ENCODE results near the gene IGSF23.
A peak's percentile ranks its signal among the peaks of the same experiment; 100 is the strongest.
"Not testable (repeated sequence)": the region's sequence is repeated elsewhere in the genome, so short reads cannot be mapped to it uniquely, and the experiment has no call there.

The IGSF23 gene

GRCh38 chr19:44587963-44588770 is 25.2 kb upstream of the IGSF23 start:
- peak in 1 of 3 donors; percentile 38 for DNase-seq (ENCODE audit: low read depth in 2 of 3, low spot score in 1 of 3)

GRCh38 chr19:44588771-44589112 is 24.6 kb upstream of the IGSF23 start:
- no peak for DNase-seq (ENCODE audit: low read depth in 2 of 3, low spot score in 1 of 3)

GRCh38 chr19:44590245-44591059 is 22.9 kb upstream of the IGSF23 start:
- DNase-seq (ENCODE audit: low read depth in 2 of 3, low spot score in 1 of 3): no peak

- DNase-seq (ENCODE audit: low read depth in 2 of 3, low spot score in 1 of 3): not testable (repeated sequence)
These were observed 21.9 kb upstream of the IGSF23 start for GRCh38 chr19:44591340-44591993.

- DNase-seq (ENCODE audit: low read depth in 2 of 3, low spot score in 1 of 3): no peak
These were observed 20.9 kb upstream of the IGSF23 start for GRCh38 chr19:44592451-44592890.

- no peak for DNase-seq (ENCODE audit: low read depth in 2 of 3, low spot score in 1 of 3)
These were observed 20.1 kb upstream of the IGSF23 start for GRCh38 chr19:44593294-44593693.

- DNase-seq (ENCODE audit: low read depth in 2 of 3, low spot score in 1 of 3): not testable (repeated sequence)
These were observed 19.5 kb upstream of the IGSF23 start for GRCh38 chr19:44593866-44594266.

GRCh38 chr19:44596428-44597130 is 16.8 kb upstream of the IGSF23 start:
- DNase-seq (ENCODE audit: low read depth in 2 of 3, low spot score in 1 of 3): no peak

- no peak for DNase-seq (ENCODE audit: low read depth in 2 of 3, low spot score in 1 of 3)
These were observed 16.3 kb upstream of the IGSF23 start for GRCh38 chr19:44597131-44597491.

GRCh38 chr19:44598355-44598754 is 15.0 kb upstream of the IGSF23 start:
- DNase-seq (ENCODE audit: low read depth in 2 of 3, low spot score in 1 of 3): no peak

GRCh38 chr19:44598880-44599279 is 14.5 kb upstream of the IGSF23 start:
- no peak for DNase-seq (ENCODE audit: low read depth in 2 of 3, low spot score in 1 of 3)

- DNase-seq (ENCODE audit: low read depth in 2 of 3, low spot score in 1 of 3): no peak
These were observed 12.9 kb upstream of the IGSF23 start for GRCh38 chr19:44600466-44600865.

GRCh38 chr19:44602081-44602480 is 11.3 kb upstream of the IGSF23 start:
- DNase-seq (ENCODE audit: low read depth in 2 of 3, low spot score in 1 of 3): no peak

GRCh38 chr19:44603201-44603945 is 10.0 kb upstream of the IGSF23 start:
- DNase-seq (ENCODE audit: low read depth in 2 of 3, low spot score in 1 of 3): no peak

- no peak for DNase-seq (ENCODE audit: low read depth in 2 of 3, low spot score in 1 of 3)
These were observed 9.1 kb upstream of the IGSF23 start for GRCh38 chr19:44604241-44604640.

GRCh38 chr19:44605547-44605946 is 7.8 kb upstream of the IGSF23 start:
- no peak for DNase-seq (ENCODE audit: low read depth in 2 of 3, low spot score in 1 of 3)

- DNase-seq (ENCODE audit: low read depth in 2 of 3, low spot score in 1 of 3): no peak
These were observed 6.3 kb upstream of the IGSF23 start for GRCh38 chr19:44607049-44607448.

GRCh38 chr19:44607917-44608316 is 5.4 kb upstream of the IGSF23 start:
- DNase-seq (ENCODE audit: low read depth in 2 of 3, low spot score in 1 of 3): no peak

- no peak for DNase-seq (ENCODE audit: low read depth in 2 of 3, low spot score in 1 of 3)
These were observed 5.0 kb upstream of the IGSF23 start for GRCh38 chr19:44608391-44608821.

GRCh38 chr19:44609219-44609618 is 4.1 kb upstream of the IGSF23 start:
- no peak for DNase-seq (ENCODE audit: low read depth in 2 of 3, low spot score in 1 of 3)

All from stimulated activated CD4-positive, alpha-beta T cell treated with anti-CD3 and anti-CD28 coated beads, Interleukin-12 subunit alpha, Interleukin-12 subunit beta, amount 100 ng/mL, for 48 hours (primary cell).